Bronchial epithelial cell (primary cell): Measurements from ENCODE around the gene TMEM151A. TPM values are rescaled to one million over a fixed set of nuclear protein-coding genes. Genes with fewer than 3 reads are reported as not detected.

Experiments used
- DNase-seq: peaks from one replicate; pipeline ENCODE4 v3.0.0-alpha.2; 2010; ENCODE audit warnings: low read depth
- FAIRE-seq: peaks from 2 replicates; lab custom pipeline; 2011; peaks lifted over from hg19 to GRCh38; lab: Jason Lieb, UNC
- H3K27me3 ChIP-seq: 2 replicates; pipeline ENCODE4 v1.5.1; 2011; ENCODE audit warnings: low read length; ENCODE audit not compliant: control insufficient read depth, insufficient read depth
- H3K36me3 ChIP-seq: 2 replicates; pipeline ENCODE4 v1.5.1; 2011; ENCODE audit warnings: low read length; ENCODE audit not compliant: control insufficient read depth, insufficient read depth
- H3K4me3 ChIP-seq: 2 replicates; pipeline ENCODE4 v1.5.1; 2011; ENCODE audit warnings: mild to moderate bottlenecking, low read depth, low read length, control low read depth
- total RNA-seq: library from RNA; depleted of rRNA; stranded (reverse); fragments of >200 nt; gene quantifications from 2 replicates; pipeline ENCODE4 v1.2.1, GENCODE V29; 2014
- TF ChIP-seq, protein P1 (sequence below): IDR thresholded peaks from 2 replicates; pipeline ENCODE4 v1.5.1; 2011; ENCODE audit warnings: mild to moderate bottlenecking, moderate library complexity, low read length, control low read depth, inconsistent platforms; ENCODE audit not compliant: insufficient read depth, severe bottlenecking

TMEM151A gene
- total RNA-seq, 1 donor from 2014 or later, result not detected

DNA sequence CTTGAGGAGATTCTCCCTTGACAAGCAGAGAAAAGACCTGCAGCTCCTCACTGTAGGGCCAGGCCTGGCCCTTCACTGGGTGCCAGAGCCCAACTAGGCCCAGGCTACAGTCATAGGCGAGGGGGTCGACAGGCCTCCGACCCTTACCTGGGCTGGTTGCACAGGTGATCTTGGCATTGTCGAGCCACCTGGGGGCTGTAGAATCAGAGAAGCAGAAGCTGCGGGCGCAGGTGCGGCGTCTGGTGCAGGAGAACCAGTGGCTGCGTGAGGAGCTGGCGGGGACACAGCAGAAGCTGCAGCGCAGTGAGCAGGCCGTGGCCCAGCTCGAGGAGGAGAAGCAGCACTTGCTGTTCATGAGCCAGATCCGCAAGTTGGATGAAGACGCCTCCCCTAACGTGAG is 30.1 kb upstream of the TMEM151A start:
- DNase-seq (no peak), FAIRE-seq (no peak)

DNA sequence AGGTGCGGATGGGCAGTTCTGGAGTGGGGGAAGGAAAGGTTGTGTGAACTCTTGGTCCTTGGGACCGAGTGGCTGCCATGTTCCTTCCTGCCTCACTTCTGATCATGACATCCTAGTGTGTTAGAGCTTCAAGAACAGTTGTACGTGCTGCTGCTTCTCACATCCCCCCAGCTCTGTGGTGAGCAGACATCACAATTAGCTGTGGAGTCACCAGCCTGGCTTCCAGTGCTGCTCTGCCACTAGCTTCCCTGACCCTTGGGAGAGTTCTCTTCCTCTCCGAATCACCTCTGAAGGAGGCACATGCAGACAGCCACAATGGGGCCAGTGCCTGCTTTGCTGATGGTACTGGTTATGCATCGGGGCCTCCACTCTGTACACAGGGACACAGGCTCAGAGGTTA is 29.5 kb upstream of the TMEM151A start:
- H3K36me3 ChIP-seq, result peaks cover 25% of the 10 kb centered on the region
- TF ChIP-seq, protein P1, sequence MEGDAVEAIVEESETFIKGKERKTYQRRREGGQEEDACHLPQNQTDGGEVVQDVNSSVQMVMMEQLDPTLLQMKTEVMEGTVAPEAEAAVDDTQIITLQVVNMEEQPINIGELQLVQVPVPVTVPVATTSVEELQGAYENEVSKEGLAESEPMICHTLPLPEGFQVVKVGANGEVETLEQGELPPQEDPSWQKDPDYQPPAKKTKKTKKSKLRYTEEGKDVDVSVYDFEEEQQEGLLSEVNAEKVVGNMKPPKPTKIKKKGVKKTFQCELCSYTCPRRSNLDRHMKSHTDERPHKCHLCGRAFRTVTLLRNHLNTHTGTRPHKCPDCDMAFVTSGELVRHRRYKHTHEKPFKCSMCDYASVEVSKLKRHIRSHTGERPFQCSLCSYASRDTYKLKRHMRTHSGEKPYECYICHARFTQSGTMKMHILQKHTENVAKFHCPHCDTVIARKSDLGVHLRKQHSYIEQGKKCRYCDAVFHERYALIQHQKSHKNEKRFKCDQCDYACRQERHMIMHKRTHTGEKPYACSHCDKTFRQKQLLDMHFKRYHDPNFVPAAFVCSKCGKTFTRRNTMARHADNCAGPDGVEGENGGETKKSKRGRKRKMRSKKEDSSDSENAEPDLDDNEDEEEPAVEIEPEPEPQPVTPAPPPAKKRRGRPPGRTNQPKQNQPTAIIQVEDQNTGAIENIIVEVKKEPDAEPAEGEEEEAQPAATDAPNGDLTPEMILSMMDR, result no peak
- no peak overlapping the region for H3K4me3 ChIP-seq
- no peaks in the 10 kb centered on the region for H3K27me3 ChIP-seq
- peak; percentile 89 for FAIRE-seq
- no peak for DNase-seq

More for the DNA sequence above, 30.1 kb upstream of the TMEM151A start:
- TF ChIP-seq, protein P1, result no peak
- H3K4me3 ChIP-seq, result no peak overlapping the region
- no peaks in the 10 kb centered on the region for H3K27me3 ChIP-seq
- peaks cover 22% of the 10 kb centered on the region for H3K36me3 ChIP-seq

DNA sequence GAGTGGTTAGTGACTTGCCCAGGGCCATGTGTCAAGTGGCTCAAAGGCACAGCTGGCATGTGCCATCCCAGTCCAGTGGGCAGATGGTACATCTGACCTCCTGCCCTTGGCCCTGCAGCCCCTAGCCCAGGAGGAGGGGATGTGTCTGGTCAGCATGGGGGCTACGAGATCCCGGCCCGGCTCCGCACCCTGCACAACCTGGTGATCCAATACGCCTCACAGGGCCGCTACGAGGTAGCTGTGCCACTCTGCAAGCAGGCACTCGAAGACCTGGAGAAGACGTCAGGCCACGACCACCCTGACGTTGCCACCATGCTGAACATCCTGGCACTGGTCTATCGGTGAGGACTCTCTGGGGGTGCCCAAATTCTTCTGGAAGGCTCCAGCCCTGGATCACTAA is 29.0 kb upstream of the TMEM151A start:
- TF ChIP-seq, protein P1, result no peak
- H3K27me3 ChIP-seq, result no peaks in the 10 kb centered on the region

DNA sequence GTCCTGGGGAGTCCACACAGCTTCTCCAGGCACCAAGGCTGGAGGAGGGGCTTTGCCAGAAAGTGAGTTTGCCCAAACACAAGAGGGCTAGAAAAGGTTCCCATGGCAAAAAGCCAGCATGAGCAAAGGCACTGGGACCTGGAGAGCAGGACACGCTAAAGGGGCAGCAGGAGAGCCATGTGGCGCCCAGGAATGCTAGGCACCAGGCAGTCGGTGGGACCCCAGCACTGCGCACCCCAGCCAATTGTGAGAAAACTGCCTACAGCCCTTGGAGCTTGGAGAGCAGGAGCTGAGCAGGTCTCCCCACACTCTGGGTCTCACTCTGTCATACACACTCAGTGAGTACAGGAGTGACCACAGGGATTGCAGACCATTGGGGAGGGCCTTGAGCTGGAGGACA is 28.5 kb upstream of the TMEM151A start:
- no peak for FAIRE-seq
- H3K4me3 ChIP-seq, result no peak overlapping the region
- TF ChIP-seq, protein P1, result no peak
- peaks cover 25% of the 10 kb centered on the region for H3K36me3 ChIP-seq
- no peaks in the 10 kb centered on the region for H3K27me3 ChIP-seq
- no peak for DNase-seq

More for the DNA sequence above, 29.0 kb upstream of the TMEM151A start:
- DNase-seq (no peak), FAIRE-seq (no peak)
- Histone ChIP-seq H3K36me3 (peaks cover 25% of the 10 kb centered on the region), H3K4me3 (no peak overlapping the region)

DNA sequence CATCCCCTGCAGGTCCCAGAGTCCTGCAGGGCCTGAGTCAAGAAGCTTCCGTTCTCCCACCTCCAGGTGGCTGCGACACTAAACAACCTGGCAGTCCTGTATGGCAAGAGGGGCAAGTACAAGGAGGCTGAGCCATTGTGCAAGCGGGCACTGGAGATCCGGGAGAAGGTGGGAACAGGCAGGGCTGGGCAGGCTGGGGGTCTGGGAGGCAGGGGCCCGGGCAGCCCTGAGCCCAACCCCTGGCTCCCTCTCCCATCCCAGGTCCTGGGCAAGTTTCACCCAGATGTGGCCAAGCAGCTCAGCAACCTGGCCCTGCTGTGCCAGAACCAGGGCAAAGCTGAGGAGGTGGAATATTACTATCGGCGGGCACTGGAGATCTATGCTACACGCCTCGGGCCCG is 27.9 kb upstream of the TMEM151A start:
- no peak overlapping the region for H3K4me3 ChIP-seq
- TF ChIP-seq, protein P1, result no peak
- DNase-seq (no peak), FAIRE-seq (no peak)
- no peaks in the 10 kb centered on the region for H3K27me3 ChIP-seq
- H3K36me3 ChIP-seq, result peaks cover 25% of the 10 kb centered on the region

DNA sequence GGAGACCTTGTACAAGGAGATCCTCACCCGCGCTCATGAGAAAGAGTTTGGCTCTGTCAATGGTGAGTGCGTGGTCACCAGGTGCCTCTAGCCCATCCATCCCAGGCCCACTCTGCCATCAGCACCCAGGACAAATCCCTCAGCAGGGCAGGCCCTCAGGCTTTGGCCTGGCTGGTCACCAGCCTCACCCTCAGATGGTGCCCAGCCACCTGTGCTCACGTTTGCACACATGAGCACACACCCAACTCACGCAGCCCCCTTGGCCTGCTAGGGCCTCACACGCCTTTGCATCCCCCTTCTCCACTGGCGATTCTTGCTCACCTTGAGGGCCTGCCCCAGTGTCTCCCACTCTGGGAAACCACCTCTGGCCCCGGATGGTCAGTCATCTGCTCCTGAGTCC is 27.3 kb upstream of the TMEM151A start:
- Histone ChIP-seq H3K36me3 (peaks cover 23% of the 10 kb centered on the region), H3K4me3 (no peak overlapping the region), H3K27me3 (no peaks in the 10 kb centered on the region)
- FAIRE-seq (no peak), DNase-seq (no peak)
- TF ChIP-seq, protein P1, result no peak
